GM21526 (cell line): ENCODE results near the gene RAP2A.

Experiments
- ATAC-seq: cut with Tn5 transposase; IDR thresholded peaks from one replicate; pipeline ENCODE4 v1.9.1; 2021; ENCODE audit warnings: moderate library complexity; ENCODE audit not compliant: unreplicated experiment, low FRiP score

Gene RAP2A

DNA sequence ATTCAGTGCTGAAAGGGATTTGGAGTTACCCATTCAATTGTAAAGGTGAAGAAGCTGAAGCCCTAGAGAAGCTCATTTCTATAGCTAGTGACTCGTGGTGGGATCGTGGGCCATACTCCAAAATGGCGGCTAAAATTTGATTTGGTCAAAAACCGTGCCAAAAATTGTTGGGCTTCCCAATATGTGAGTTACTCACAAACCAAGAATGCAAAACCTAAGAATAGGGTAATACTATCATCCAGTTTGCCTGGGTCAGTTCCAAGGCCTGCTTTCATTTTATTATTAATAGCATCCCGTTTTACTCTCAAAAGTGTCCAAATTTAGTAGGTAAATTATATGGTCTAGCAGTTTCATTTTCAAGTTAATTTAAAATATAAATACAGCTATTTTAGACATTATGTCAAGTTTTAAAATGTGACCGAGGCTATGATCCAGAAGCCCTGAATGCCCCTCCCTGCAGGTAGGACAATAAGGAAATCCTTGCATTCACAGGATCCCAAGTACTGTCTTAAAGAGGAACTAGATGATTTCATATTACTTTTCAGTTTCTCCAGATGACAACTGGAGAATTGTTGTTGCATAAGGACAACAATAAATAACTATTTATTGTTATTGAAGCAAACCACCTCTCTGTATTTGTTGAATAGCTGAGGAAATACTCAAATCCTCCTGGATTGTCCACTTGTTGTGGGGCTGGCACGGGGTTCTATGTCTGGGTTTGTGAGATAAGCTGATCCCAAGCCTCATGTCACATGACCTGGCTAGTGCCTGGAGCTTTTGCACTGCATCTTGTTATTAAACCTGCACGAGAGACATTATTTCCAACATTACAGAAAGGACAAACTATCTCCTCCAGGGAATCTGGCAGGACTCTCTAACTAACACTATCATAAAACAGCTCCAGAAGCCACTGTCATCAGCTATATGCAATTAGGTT is 11.6 kb upstream of the RAP2A start:
- ATAC-seq, result no peak

DNA sequence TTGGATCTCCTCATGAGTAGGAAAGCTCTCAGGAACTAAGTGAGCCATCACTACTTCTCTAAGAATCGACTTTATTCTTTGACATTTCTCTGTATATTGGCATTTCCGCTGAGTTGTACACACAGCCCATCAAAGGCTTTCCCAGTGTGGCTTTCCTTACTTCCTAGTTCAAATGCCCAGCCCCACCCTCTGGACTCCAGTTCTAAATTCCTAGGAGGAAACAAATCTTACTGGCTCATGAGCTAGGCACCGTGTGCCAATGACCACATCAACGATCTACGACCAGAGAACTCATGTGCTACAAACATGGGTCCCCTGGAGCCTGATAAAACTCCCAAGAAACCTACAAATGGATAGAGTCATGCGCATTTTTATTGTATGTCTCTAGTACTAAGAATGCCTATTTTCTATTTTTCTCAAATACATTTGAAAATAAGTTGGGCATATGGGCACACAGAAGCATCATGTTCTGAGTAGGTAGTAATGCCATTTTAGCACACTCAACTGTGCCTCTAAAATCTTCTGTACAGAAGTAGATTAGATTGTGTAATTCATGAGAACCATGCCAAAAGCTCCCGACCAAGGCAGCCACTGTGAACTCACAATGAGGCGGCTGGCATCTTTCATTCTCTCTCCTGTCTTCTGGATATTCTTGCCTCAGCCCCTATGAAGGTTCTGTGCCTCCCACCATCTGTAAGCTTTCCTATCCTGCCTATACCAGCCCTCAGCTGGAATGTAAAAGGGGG is 10.5 kb upstream of the RAP2A start:
- no peak for ATAC-seq

GRCh38 chr13:97425590-97425989 is 8.4 kb upstream of the RAP2A start:
- no peak for ATAC-seq

DNA sequence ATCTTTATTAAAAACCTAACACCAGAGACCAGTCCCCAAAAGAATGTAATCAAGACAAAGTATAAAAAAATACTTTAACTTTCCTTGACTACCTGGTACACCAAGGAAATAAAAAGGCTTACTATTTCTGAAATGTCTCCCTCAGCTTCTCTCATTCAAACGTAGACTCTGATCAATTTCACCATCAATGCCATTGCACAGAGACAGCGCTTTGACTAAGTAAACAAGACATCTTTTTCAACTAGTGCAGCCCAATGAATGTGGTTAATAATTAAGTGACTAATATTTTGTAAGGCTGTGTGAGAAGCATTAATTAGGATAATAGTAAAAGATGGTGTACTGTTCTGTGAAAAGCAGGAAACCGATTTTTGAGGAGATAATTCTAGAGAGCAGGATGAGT is 7.3 kb upstream of the RAP2A start:
- ATAC-seq, result no peak

DNA sequence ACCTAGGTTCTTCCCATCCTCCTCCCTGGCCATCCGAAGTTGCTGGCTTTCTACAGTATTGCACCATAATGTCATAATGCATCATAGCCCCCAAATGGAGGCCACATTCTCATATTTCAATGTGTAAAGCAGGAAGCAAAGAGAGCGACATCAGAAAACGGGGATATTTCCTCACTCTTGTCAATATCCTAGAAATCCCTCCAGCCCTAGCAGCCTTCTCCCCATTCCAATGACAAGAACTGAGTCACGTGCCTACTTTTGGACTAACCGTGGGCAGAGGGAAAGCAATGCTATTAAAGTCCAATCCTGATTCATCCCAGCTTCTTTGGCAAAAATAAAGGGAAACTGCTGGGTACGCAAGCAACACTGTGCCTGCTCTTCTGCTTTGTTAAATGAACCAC is 4.3 kb upstream of the RAP2A start:
- no peak for ATAC-seq

- no peak for ATAC-seq
These were observed 3.7 kb upstream of the RAP2A start for GRCh38 chr13:97430296-97430695.

GRCh38 chr13:97431171-97431764 is 2.7 kb upstream of the RAP2A start:
- ATAC-seq, result no peak

- ATAC-seq, result no peak
These were observed 1.6 kb upstream of the RAP2A start for GRCh38 chr13:97432232-97432916.

- peak; percentile 80 for ATAC-seq
These were observed 847 bp upstream of the RAP2A start for GRCh38 chr13:97432917-97433726.

GRCh38 chr13:97434397-97435201 is 630 bp downstream of the RAP2A start:
- peak; percentile 1 for ATAC-seq

DNA sequence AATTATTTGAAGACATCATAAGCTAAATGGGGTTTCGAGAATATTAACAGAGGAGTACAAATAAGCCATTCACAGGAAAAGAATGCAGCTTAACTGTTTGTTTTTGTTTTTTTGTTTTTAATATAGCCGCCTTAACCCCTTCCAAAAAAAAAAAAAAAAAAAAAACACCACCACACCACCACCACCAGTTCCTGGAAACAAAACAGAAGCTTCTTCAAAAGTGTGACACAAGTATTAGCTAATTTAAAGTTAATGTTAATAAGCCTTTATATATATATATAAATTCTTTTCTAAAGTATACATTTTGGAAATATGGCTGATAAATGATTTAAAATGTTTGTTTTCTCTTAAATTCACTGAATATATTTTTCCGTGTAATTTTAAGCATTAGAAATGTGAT is 1.4 kb downstream of the RAP2A start:
- no peak for ATAC-seq

- no peak for ATAC-seq
These were observed 1.8 kb downstream of the RAP2A start for GRCh38 chr13:97435794-97436193.

DNA sequence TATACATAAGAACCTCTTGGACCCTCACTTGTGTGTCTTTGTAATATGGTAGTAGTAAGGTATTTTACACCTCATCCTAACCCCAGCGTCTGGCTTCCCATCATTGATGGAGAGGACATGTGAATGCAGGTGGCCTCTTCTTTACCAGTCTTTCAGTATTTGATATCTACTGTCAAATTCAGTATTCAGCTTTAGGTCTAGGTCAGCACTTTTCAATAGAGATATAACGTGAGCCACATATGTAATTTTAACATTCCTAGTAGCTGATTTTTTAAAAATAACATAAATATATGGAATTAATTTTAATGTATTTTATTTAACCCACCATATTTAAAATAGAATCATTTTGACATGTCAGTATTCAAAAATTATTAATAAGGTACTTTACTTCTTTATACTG is 2.9 kb downstream of the RAP2A start:
- no peak for ATAC-seq

DNA sequence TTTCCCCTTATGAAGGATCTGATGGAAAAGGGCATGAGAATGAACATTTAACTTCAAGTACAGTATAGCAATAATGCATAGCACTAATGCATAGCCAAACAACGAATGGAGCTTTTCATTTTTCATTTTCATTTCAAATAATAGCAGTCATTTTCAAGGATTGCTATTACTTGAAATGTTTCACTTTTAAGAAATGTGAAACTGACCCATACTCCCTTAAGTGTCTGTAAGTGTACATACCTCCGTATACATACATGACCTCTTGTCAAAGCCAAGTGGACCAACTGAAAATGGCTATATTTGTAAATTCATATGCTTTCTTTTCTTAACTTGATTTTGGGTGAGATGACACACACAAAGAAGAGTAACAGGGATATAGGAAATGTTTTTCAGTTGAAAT is 3.8 kb downstream of the RAP2A start:
- no peak for ATAC-seq

DNA sequence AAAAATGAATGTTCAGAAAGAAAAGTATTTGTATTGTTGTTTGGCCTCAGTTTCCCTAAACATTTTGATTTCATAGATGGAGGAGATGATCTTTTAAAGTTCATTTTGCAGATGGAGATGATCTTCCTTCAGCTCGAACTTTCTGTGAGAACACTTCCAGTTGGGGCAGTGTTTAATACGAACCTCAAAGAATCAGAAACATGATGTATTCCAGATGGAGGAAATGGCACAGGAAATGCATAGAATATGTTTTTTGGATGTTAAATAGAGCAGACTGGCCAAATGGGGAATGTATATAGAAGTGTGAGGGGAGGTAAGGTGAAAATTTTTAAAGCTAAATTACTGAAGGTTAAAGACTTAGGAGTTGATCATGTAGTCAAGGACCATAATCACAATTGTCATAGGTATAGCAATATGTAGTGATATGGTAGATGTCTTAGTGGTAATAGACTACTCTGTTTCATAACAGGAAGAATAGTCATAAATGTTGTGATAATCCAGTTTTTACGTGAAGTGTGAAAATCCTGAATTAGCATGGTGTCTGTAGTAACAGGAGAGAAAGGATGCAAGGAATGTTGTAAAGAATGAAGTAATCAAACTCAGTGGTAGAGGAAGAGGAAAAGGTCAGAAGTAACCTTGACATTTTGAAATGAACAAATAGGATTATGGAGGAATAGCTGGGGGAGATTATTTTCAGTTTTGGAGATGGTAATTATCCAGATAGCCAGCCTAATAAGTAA is 5.1 kb downstream of the RAP2A start:
- ATAC-seq, result no peak

DNA sequence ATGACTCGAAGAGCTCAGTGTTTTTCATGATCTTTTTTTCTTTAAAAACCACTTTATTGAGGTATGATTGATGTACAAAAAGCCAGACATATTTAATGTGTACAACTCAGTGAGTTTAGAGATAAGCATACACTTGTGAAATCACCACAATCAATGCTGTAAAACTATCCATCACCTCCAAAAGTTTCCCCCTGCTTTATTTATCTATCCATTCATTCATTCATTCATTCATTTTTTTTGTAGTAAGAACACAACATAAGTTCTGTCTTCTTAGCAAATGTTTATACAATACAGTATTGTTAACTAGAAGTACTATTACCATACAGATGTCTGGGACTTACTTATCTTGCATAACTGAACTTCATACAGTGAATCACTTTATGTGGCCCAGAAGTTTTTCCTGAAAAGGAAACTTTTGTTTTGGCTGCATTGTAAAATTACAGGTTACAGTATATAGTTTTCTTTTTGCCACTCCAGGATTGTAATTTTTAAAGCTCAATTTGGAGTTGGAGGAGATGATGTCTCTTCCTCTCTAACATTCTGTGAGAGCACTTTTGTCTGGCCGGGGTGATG is 6.7 kb downstream of the RAP2A start:
- ATAC-seq, result no peak

DNA sequence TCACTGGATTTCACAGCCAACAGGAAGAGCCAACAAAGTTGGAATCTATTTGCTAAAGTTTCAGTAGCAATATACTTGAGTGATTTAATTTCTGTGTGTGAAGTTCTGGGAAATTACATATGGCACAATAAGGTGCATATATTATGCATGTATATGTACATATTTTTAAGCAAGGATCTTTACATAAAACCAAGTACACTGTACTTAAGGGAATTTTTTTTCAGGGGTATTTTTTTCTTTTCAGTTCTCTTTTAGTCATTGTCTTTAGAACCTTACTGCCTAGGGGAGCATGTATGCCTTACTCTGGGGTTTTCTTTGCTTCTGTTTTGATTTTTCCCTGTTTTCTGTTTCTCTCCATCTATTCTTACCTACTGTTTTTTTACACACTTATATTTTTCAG is 7.4 kb downstream of the RAP2A start:
- ATAC-seq, result peak; percentile 45

- no peak for ATAC-seq
These were observed 11.7 kb downstream of the RAP2A start for GRCh38 chr13:97445522-97446187.
